ENCODE results near the gene MRPL4.

Gene MRPL4

GRCh38 chr19:10251792-10252694 lies at the start of gene MRPL4:
Gene MRPL4 (plus strand): TSS chr19:10252214. CDS start chr19:10252254, 40 bp downstream.
- Histone ChIP-seq H3K4me3 (ENCODE audit: low read depth in 1 of 2, low read length in 1 of 2) (peak within 1 kb of the TSS; percentile 94 to 97), H3K4me1 (ENCODE audit: control insufficient read depth in 1 of 2, insufficient read depth in 1 of 2, low read depth in 1 of 2, low read length in 1 of 2) (peaks cover 10 to 13% of the 10 kb centered on the region in 2 experiments), H3K36me3 (peaks cover 10% of the 10 kb centered on the region), H3K27me3 (no peaks in the 10 kb centered on the region), H3K27ac (peak within 1 kb of the TSS; percentile 76), H3K9me3 (no peaks in the 10 kb centered on the region)
- no peak for TF ChIP-seq CTCF (IDR thresholded peaks at IDR 0.05)

- Histone ChIP-seq H3K4me1 (ENCODE audit: control insufficient read depth in 1 of 2, insufficient read depth in 1 of 2, low read depth in 1 of 2, low read length in 1 of 2) (no peaks in the 10 kb centered on the region), H3K27ac (no peak overlapping the region), H3K4me3 (ENCODE audit: low read depth in 1 of 2, low read length in 1 of 2) (no peak overlapping the region), H3K27me3 (no peaks in the 10 kb centered on the region), H3K9me3 (no peaks in the 10 kb centered on the region), H3K36me3 (no peaks in the 10 kb centered on the region)
- TF ChIP-seq CTCF (IDR thresholded peaks at IDR 0.05): no peak
These were observed 48.3 kb upstream of the MRPL4 start for GRCh38 chr19:10203686-10204085.

GRCh38 chr19:10205636-10206035 lies 46.4 kb upstream of the MRPL4 start:
- no peaks in the 10 kb centered on the region for H3K9me3 ChIP-seq
- no peak for TF ChIP-seq CTCF (IDR thresholded peaks at IDR 0.05)
- H3K4me3 ChIP-seq (ENCODE audit: low read depth in 1 of 2, low read length in 1 of 2): no peak overlapping the region
- H3K27ac ChIP-seq: no peak overlapping the region
- no peaks in the 10 kb centered on the region for H3K27me3 ChIP-seq
- no peaks in the 10 kb centered on the region for H3K4me1 ChIP-seq (ENCODE audit: control insufficient read depth in 1 of 2, insufficient read depth in 1 of 2, low read depth in 1 of 2, low read length in 1 of 2)
- no peaks in the 10 kb centered on the region for H3K36me3 ChIP-seq

GRCh38 chr19:10206226-10206885 lies 45.7 kb upstream of the MRPL4 start:
- H3K36me3 ChIP-seq: no peaks in the 10 kb centered on the region

DNA sequence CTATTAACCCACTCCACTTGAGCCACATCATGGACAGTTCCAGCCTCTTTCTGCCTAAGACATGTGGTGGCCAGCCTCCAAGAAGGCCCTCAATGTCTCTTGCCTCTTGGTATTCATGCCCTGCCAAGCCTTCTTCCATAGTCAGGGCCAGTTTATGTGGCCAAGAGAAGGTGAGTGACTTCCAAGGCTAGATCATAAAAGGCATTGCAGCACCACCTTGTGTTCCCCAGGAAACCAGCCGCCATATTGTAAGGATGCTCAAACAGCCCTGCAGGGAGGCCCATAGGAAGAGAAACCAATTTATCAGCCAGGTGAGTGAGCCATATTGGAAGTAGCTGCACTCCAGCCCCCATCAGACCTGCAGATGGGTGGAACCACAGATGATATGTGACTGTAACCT lies 45.0 kb upstream of the MRPL4 start:
- TF ChIP-seq CTCF (IDR thresholded peaks at IDR 0.05): no peak
- Histone ChIP-seq H3K27me3 (peaks cover 6% of the 10 kb centered on the region), H3K4me1 (ENCODE audit: control insufficient read depth in 1 of 2, insufficient read depth in 1 of 2, low read depth in 1 of 2, low read length in 1 of 2) (no peaks in the 10 kb centered on the region), H3K9me3 (no peaks in the 10 kb centered on the region), H3K4me3 (ENCODE audit: low read depth in 1 of 2, low read length in 1 of 2) (no peak overlapping the region), H3K27ac (no peak overlapping the region), H3K36me3 (no peaks in the 10 kb centered on the region)

More at GRCh38 chr19:10206226-10206885, 45.7 kb upstream of the MRPL4 start:
- H3K4me1 ChIP-seq (ENCODE audit: control insufficient read depth in 1 of 2, insufficient read depth in 1 of 2, low read depth in 1 of 2, low read length in 1 of 2): no peaks in the 10 kb centered on the region
- peaks cover 6% of the 10 kb centered on the region for H3K27me3 ChIP-seq
- H3K4me3 ChIP-seq (ENCODE audit: low read depth in 1 of 2, low read length in 1 of 2): no peak overlapping the region
- no peak overlapping the region for H3K27ac ChIP-seq
- TF ChIP-seq CTCF (IDR thresholded peaks at IDR 0.05): no peak
- H3K9me3 ChIP-seq: no peaks in the 10 kb centered on the region

Measured in neutrophil (primary cell).